ENCODE measurements around the gene RETREG1. TPM values are rescaled to one million over a fixed set of nuclear protein-coding genes. Genes with fewer than 3 reads are reported as not detected.

The RETREG1 gene
- total and polyA plus RNA-seq, 2 experiments from 2014 or later: 23.8 to 24.0 TPM

DNA sequence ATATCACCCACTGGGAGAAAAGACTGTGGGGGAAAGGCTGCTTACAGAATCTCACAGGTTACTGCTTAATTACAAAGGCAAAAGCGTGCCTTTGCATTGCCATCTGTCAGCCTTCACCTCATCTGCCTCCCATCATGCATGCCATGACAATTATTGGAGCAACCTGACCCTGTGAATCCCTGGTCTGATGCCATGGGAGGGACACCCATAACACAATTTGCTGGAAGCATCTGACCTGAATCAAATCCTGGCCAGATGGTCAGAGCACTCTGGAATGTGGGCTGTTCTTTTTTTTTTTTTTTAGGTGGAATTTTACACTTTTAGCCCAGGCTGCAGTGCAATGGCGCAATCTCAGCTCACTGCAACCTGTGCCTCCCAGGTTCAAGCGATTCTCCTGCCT lies 11.6 kb upstream of the RETREG1 start:
- TF ChIP-seq EZH2 (IDR thresholded peaks at IDR 0.05; ENCODE audit: borderline replicate concordance) (no peak), EZH2phosphoT487 (IDR thresholded peaks at IDR 0.05; ENCODE audit: low read depth, severe bottlenecking, unreplicated experiment) (no peak)
- WGBS (ENCODE audit: low lambda C conversion rate, missing lambda C conversion rate): 82% methylated on average over 3 of the region's 3 CpGs

GRCh38 chr5:16626696-16627264 lies 10.0 kb upstream of the RETREG1 start:
- WGBS (ENCODE audit: low lambda C conversion rate, missing lambda C conversion rate): 64% methylated on average over 5 of the region's 5 CpGs
- H3K27ac ChIP-seq: no peak overlapping the region
- TF ChIP-seq CTCF (IDR thresholded peaks at IDR 0.05; ENCODE audit: poor library complexity): no peak
- no peak for TF ChIP-seq EZH2phosphoT487 (IDR thresholded peaks at IDR 0.05; ENCODE audit: low read depth, severe bottlenecking, unreplicated experiment)
- TF ChIP-seq EZH2 (IDR thresholded peaks at IDR 0.05; ENCODE audit: borderline replicate concordance): no peak
- H3K9me2 ChIP-seq (replicated peaks; ENCODE audit: insufficient read depth): no peaks in the 10 kb centered on the region
- H3K4me1 ChIP-seq (ENCODE audit: insufficient read depth): no peaks in the 10 kb centered on the region
- no peaks in the 10 kb centered on the region for H3K27me3 ChIP-seq
- H3K79me2 ChIP-seq: no peaks in the 10 kb centered on the region
- no peaks in the 10 kb centered on the region for H3K9me3 ChIP-seq (ENCODE audit: low read depth)
- no peak overlapping the region for H3K4me3 ChIP-seq
- no peak overlapping the region for H3K4me2 ChIP-seq
- no peak overlapping the region for H2AFZ ChIP-seq
- DNase-seq (ENCODE audit: low spot score): no peak
- H3K36me3 ChIP-seq (replicated peaks; ENCODE audit: insufficient read depth, low read depth): no peaks in the 10 kb centered on the region
- no peaks in the 10 kb centered on the region for H4K20me1 ChIP-seq (ENCODE audit: insufficient read depth, poor library complexity, severe bottlenecking)

More for the DNA sequence above, 11.6 kb upstream of the RETREG1 start:
- Histone ChIP-seq H3K4me2 (no peak overlapping the region), H3K9me2 (replicated peaks; ENCODE audit: insufficient read depth) (no peaks in the 10 kb centered on the region), H3K27me3 (no peaks in the 10 kb centered on the region), H4K20me1 (ENCODE audit: insufficient read depth, poor library complexity, severe bottlenecking) (no peaks in the 10 kb centered on the region), H3K9me3 (ENCODE audit: low read depth) (no peaks in the 10 kb centered on the region), H3K79me2 (no peaks in the 10 kb centered on the region), H2AFZ (no peak overlapping the region), H3K4me3 (no peak overlapping the region), H3K27ac (no peak overlapping the region), H3K4me1 (ENCODE audit: insufficient read depth) (no peaks in the 10 kb centered on the region), H3K36me3 (replicated peaks; ENCODE audit: insufficient read depth, low read depth) (no peaks in the 10 kb centered on the region)
- no peak for DNase-seq (ENCODE audit: low spot score)

DNA sequence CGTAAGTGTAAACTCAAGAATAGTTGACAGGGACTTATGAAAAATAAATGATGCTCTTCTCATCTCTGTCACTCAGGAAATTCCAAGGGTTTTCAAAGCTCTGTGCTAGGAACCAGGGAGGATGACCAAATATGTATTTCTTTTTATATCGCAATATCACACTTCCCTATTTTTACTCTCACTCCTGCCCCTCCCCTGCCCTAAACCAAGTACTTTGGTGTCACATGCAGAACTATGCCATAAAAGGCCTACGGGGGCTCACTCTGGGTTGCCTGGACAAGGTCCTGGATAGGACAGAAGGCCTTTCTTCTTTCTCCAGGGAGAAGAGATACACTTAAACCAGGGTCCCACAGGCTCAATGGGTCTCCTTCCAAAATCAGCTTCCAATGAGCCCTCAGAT lies 8.3 kb upstream of the RETREG1 start:
- no peak overlapping the region for H3K4me3 ChIP-seq
- H3K27me3 ChIP-seq: no peaks in the 10 kb centered on the region
- no peak overlapping the region for H3K27ac ChIP-seq
- TF ChIP-seq EZH2phosphoT487 (IDR thresholded peaks at IDR 0.05; ENCODE audit: low read depth, severe bottlenecking, unreplicated experiment): no peak
- no peak for TF ChIP-seq EZH2 (IDR thresholded peaks at IDR 0.05; ENCODE audit: borderline replicate concordance)
- TF ChIP-seq CTCF (IDR thresholded peaks at IDR 0.05; ENCODE audit: poor library complexity): no peak
- H4K20me1 ChIP-seq (ENCODE audit: insufficient read depth, poor library complexity, severe bottlenecking): no peaks in the 10 kb centered on the region
- H2AFZ ChIP-seq: no peak overlapping the region
- H3K9me2 ChIP-seq (replicated peaks; ENCODE audit: insufficient read depth): no peaks in the 10 kb centered on the region
- no peaks in the 10 kb centered on the region for H3K9me3 ChIP-seq (ENCODE audit: low read depth)
- no peak for DNase-seq (ENCODE audit: low spot score)
- H3K36me3 ChIP-seq (replicated peaks; ENCODE audit: insufficient read depth, low read depth): no peaks in the 10 kb centered on the region
- no peaks in the 10 kb centered on the region for H3K4me1 ChIP-seq (ENCODE audit: insufficient read depth)
- H3K4me2 ChIP-seq: no peak overlapping the region
- 85% methylated on average over 3 of the region's 3 CpGs for WGBS (ENCODE audit: low lambda C conversion rate, missing lambda C conversion rate)
- H3K79me2 ChIP-seq: no peaks in the 10 kb centered on the region

DNA sequence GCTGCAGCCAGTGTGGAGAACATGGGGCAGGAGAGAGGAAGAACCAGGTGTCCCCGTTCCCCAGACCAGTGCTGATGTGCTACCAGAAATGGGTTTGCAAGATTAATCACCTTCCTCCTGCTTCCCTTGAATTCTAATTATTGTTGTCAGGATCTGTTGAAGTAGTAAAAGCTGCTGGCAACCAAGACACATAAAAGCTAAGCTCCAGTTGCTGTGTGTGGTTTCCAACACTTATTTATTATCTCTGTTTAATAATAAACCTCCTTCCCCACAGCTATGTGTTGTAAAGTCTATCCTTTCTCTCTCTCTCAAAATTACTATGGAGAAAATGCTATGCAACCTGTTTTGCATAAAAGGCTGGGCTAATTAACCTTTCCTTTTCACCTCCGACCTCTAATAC lies 2.3 kb upstream of the RETREG1 start:
- no peak overlapping the region for H3K4me2 ChIP-seq
- 89% methylated on average over 2 of the region's 2 CpGs for WGBS (ENCODE audit: low lambda C conversion rate, missing lambda C conversion rate)
- no peak overlapping the region for H3K4me3 ChIP-seq

More for the DNA sequence above, 2.3 kb upstream of the RETREG1 start:
- no peaks in the 10 kb centered on the region for H3K36me3 ChIP-seq (replicated peaks; ENCODE audit: insufficient read depth, low read depth)
- H3K27ac ChIP-seq: no peak overlapping the region
- H3K9me3 ChIP-seq (ENCODE audit: low read depth): no peaks in the 10 kb centered on the region
- H3K79me2 ChIP-seq: no peaks in the 10 kb centered on the region
- no peak overlapping the region for H2AFZ ChIP-seq
- TF ChIP-seq CTCF (IDR thresholded peaks at IDR 0.05; ENCODE audit: poor library complexity) (no peak), EZH2 (IDR thresholded peaks at IDR 0.05; ENCODE audit: borderline replicate concordance) (no peak), EZH2phosphoT487 (IDR thresholded peaks at IDR 0.05; ENCODE audit: low read depth, severe bottlenecking, unreplicated experiment) (no peak)
- no peaks in the 10 kb centered on the region for H4K20me1 ChIP-seq (ENCODE audit: insufficient read depth, poor library complexity, severe bottlenecking)
- DNase-seq (ENCODE audit: low spot score): no peak
- peaks cover 18% of the 10 kb centered on the region for H3K27me3 ChIP-seq
- no peaks in the 10 kb centered on the region for H3K9me2 ChIP-seq (replicated peaks; ENCODE audit: insufficient read depth)
- peaks cover 6% of the 10 kb centered on the region for H3K4me1 ChIP-seq (ENCODE audit: insufficient read depth)
